Inflammatory macrophage (primary cell): ENCODE results near the gene MYO16.
"Not testable (repeated sequence)": the region's sequence is repeated elsewhere in the genome, so short reads cannot be mapped to it uniquely, and the experiment has no call there.

Experiments
- DNase-seq, 2 donors: peaks; one replicate each; pipeline ENCODE4 v3.0.0-alpha.2; 2020 to 2022

MYO16 gene

GRCh38 chr13:108743522-108743921 lies 114.1 kb downstream of the MYO16 start:
- DNase-seq, result no peak

GRCh38 chr13:108747843-108748242 lies 118.4 kb downstream of the MYO16 start:
- DNase-seq, result no peak

GRCh38 chr13:108752276-108752675 lies 122.9 kb downstream of the MYO16 start:
- DNase-seq, result no peak

- DNase-seq, result no peak
Observed at GRCh38 chr13:108755083-108755482, 125.7 kb downstream of the MYO16 start.

DNA sequence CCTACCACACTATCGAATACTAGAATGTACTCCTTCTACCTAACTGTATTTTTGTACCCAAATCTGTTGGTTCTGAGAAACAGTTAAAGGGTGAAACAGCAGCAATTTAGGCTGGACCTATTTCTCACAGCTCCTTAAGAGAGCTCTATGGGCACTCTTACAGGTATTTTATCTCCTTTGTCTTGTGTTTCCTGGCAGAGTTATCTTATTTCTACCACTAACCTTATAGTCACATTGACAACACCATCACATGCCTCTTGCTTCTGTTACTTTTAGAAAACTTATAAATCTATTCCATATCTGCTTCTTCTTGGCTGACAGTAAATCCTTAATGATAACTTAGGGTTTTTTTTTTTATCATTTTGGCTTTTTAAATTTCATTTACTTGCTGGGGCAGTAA lies 130.7 kb downstream of the MYO16 start:
- DNase-seq, result no peak

- no peak for DNase-seq
Observed at GRCh38 chr13:108760541-108760940, 131.1 kb downstream of the MYO16 start.

- DNase-seq, result no peak
Observed at GRCh38 chr13:108768035-108768434, 138.6 kb downstream of the MYO16 start.

DNA sequence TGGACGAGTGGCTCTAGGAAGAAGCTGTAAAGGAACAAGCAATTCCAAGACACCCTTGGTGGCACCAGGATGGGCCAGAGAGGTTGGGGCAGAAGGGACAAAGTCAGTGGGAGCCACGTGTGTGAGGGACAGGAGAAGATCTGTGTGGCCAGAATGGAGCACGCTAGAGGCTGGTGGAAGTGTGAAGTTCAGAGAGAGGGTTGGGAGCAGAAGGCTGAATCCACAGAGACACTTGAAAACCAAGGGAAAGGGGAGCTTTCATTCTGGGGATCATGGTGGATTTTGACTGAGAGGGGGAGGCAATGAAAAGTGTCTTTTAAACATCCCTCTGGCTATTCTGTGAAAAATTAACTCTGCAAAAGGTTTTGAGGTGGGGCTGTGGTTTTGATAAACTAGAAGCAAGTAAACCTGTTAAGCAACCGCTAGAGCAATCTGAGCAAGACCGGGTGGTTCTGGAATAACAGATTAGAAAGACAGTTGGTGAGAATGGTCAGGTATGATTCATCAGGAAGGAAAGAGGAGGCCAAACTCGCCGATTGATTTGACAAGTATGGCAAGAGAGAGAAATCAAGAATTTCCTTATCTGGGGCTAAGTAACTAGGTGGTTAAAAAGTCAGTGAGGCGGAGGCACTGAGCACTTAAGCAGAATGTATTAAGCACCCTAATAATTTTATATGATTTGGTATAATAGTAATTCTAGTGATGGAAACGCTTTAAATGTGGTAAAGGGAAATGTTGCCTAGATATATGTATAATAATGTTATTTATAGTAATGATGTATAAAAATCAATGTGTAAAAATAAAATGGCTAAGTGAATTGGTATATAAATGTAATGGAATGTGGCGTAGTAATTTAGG lies 140.0 kb downstream of the MYO16 start:
- DNase-seq, result no peak

DNA sequence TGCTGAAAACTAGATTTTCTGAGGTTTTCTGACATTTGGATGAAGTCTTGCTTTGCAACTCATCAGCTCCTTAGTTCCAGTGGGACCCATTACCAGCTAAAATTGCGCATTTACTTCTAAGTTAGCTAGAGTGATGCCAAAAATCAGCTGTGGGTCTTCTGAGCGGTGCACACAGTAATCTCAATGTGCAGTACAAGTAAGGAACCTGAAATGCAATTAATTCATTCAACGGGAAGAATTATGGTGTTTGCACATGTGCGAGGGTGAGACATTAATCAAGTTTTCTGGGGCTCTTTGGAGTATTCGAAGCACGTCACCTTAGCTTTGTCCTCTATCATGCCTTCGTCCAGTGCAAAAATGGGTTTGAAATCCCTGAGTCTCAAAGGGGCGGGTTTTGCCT lies 146.2 kb downstream of the MYO16 start:
- DNase-seq, result no peak

- DNase-seq, result no peak
Observed at GRCh38 chr13:108776650-108777049, 147.2 kb downstream of the MYO16 start.

DNA sequence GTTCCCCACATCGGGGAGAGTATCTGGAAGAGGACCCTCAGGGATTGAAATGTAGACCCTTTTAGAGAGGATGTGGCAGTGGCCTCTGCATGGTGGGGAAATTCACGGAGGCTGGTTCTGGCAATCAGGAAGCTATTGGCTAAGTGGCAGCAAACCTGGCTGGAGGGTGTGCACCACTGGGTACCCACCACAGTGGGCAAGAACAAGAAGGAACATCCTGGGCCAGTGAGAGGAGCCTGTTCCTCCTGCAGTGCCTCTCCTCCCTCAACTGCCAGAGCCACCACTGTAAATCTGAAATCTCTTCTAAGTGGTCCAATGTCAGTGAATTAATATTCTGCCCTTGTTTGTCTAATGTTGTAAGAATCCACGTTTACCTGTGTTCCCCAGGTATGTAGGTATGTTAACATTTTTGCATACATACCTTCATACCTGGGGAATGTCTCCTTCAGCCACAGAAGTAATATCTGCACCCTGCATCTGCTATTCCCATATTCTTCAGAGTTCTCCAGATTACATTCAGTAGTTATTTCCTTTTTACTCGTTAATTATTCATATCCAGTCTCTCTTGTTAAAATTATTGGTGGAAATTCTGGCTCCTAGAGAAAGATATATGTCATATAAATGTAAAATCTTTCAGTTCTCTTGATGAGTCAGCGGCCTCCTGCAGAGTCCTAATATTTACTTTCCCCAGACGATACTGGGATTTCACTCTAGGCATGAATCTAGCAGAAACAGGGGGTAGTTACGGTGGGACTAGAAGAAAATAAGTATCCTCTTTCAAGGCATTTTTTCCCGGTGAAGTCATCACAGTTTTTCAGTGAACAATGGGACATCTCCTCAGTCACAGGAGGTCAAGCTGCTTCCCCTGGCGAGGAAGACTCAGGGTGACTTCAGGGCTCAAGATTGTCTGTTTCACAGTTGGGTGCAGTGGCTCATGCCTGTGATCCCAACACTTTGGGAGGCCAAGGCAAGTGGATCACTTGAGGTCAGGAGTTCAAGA lies 148.3 kb downstream of the MYO16 start:
- DNase-seq, result no peak

GRCh38 chr13:108779308-108779707 lies 149.9 kb downstream of the MYO16 start:
- no peak for DNase-seq

- no peak for DNase-seq
Observed at GRCh38 chr13:108780706-108781105, 151.3 kb downstream of the MYO16 start.

- DNase-seq, result no peak
Observed at GRCh38 chr13:108781312-108781711, 151.9 kb downstream of the MYO16 start.

DNA sequence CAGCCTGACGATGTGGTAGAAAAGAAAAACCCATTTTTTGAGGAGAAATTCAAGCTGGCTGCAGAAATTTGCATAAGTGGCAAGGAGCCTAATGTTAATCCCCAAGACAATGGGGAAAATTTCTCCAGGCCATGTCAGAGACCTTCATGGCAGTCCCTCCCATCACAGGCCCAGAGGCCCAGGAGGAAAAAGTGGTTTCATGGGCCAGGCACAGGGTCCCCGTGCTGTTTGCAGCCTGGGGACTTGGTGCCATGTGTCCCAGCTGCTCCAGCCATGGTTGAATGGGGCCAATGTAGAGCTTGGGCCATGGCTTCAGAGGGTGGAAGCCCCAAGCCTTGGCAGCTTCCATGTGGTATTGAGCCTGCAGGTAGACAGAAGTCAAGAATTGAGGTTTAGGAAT lies 153.1 kb downstream of the MYO16 start:
- DNase-seq, result not testable (repeated sequence)

DNA sequence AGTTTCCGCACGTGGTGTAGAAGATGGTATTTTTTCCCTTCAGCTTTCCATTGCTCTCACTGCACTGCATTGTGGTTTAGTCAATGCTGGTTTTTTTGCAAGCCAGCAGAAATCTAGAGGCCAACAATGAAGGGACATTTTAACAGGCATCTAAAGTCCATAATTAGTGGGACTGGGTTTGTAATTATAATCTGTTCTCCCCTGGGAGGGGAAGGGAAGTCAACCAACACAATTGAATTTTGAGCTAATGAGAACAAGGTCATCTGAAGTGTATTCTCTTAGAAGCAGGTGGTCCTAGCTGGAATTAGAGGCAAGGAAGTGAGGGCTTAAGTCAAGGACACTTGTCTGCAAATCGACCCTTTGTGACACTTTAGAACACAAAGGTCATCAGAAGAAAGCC lies 156.4 kb downstream of the MYO16 start:
- no peak for DNase-seq

GRCh38 chr13:108786456-108787200 lies 157.2 kb downstream of the MYO16 start:
- DNase-seq, result no peak

- no peak for DNase-seq
Observed at GRCh38 chr13:108787700-108788414, 158.4 kb downstream of the MYO16 start.

- DNase-seq, result no peak
Observed at GRCh38 chr13:108789476-108789875, 160.1 kb downstream of the MYO16 start.

- DNase-seq, result no peak
Observed at GRCh38 chr13:108795841-108796240, 166.4 kb downstream of the MYO16 start.

DNA sequence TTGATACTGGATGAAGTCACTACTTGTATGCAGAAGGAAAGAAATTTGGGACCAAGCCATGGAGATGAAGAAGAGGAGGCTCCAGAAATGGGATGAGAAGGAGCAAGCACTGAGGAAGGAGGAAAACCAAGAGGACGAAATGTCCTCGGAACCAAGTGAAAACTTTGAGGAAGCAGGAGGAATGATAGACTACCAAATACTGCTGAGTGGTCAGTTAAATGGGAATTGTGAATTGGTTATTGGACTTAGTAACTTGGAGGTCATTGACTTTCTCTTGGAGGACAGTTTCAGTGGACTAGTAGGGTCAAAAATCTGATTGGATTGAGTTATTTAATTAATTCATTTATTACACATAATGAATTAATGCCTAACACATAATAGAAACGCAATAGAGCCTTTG lies 167.9 kb downstream of the MYO16 start:
- no peak for DNase-seq

GRCh38 chr13:108807841-108808240 lies 178.4 kb downstream of the MYO16 start:
- DNase-seq, result no peak
